LNCAP (cell line): Measurements from ENCODE around the gene RXRA.

ENCODE experiments used
- TF ChIP-seq, protein P1 (sequence below): fragments of 450-650 bp; IDR thresholded peaks from 2 replicates; pipeline ENCODE4 v1.5.1; 2017; ENCODE audit warnings: mild to moderate bottlenecking

The RXRA gene

GRCh38 chr9:134284741-134285140, 41.5 kb upstream of the RXRA start:
- TF ChIP-seq, protein P1, sequence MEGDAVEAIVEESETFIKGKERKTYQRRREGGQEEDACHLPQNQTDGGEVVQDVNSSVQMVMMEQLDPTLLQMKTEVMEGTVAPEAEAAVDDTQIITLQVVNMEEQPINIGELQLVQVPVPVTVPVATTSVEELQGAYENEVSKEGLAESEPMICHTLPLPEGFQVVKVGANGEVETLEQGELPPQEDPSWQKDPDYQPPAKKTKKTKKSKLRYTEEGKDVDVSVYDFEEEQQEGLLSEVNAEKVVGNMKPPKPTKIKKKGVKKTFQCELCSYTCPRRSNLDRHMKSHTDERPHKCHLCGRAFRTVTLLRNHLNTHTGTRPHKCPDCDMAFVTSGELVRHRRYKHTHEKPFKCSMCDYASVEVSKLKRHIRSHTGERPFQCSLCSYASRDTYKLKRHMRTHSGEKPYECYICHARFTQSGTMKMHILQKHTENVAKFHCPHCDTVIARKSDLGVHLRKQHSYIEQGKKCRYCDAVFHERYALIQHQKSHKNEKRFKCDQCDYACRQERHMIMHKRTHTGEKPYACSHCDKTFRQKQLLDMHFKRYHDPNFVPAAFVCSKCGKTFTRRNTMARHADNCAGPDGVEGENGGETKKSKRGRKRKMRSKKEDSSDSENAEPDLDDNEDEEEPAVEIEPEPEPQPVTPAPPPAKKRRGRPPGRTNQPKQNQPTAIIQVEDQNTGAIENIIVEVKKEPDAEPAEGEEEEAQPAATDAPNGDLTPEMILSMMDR = no peak

GRCh38 chr9:134285215-134285845, 40.9 kb upstream of the RXRA start:
- TF ChIP-seq, protein P1 = no peak

- TF ChIP-seq, protein P1 = no peak
These were observed 39.6 kb upstream of the RXRA start for GRCh38 chr9:134286471-134287245.

- TF ChIP-seq, protein P1 = no peak
These were observed 38.4 kb upstream of the RXRA start for GRCh38 chr9:134287591-134288491.

DNA sequence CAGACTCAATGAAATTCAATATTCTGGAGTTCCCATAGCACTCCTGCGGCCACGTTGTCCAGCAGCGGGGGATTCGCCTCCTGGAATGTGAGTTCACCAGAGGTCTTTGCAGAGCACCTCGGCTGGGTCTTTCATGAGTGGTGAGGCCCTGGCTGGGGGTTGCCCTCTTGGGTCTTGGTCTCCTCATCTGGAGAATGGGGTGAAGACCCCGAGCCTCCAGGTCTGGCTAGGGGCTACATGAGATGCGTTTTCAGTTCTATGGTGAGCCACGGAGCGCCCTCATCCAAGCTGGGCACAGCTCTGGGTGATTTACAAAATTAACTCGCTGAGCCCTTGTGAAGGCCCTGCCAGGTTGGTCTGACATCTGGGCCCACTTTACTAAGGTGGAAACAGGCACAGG, 37.5 kb upstream of the RXRA start:
- TF ChIP-seq, protein P1 = no peak

- TF ChIP-seq, protein P1 = no peak
These were observed 36.9 kb upstream of the RXRA start for GRCh38 chr9:134289241-134289875.
